ENCODE results near the gene CAVIN4. TPM values are rescaled to one million over a fixed set of nuclear protein-coding genes. Genes with fewer than 3 reads are reported as not detected.

The CAVIN4 gene
- polyA plus RNA-seq, 1 donor from 2014 or later = 15.3 TPM

DNA sequence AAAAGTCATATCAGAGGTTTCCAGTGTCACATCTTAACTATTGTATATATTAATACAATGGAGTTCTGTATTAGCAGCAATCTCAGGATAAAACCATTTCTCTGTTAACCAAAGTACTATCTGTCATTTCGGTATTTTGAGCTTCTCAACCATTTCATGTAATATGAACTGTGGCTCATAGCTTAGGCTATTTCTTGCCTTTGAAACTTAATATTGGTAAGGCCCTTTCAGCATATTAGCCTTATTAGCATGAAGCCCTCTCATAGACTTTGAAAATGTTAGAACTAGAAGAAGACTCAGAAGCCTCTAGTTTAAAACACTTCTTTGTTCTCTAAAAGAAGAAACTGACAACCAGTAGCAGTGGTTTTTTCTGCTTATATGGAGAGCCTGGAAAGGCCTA lies 731 bp downstream of the CAVIN4 start:
- peaks cover 3% of the 10 kb centered on the region for H3F3A ChIP-seq (ENCODE audit: insufficient read depth, low read length, poor library complexity, severe bottlenecking)
- H3K27ac ChIP-seq (ENCODE audit: low read length) = no peak overlapping the region
- H3K36me3 ChIP-seq (ENCODE audit: insufficient read depth, low read length) = peaks cover 8% of the 10 kb centered on the region
- no peaks in the 10 kb centered on the region for H3K9me3 ChIP-seq (ENCODE audit: low read length)
- no peaks in the 10 kb centered on the region for H3K79me2 ChIP-seq (replicated peaks; ENCODE audit: insufficient read depth, low read length)
- H3K9me2 ChIP-seq (ENCODE audit: insufficient read depth, low read length) = no peaks in the 10 kb centered on the region
- no peak overlapping the region for H2AFZ ChIP-seq (ENCODE audit: low read depth, low read length)
- no peak overlapping the region for H3K4me2 ChIP-seq (ENCODE audit: low read length)
- TF ChIP-seq EP300 (conservative IDR thresholded peaks at IDR 0.05; ENCODE audit: poor library complexity, severe bottlenecking) (no peak), RAD21 (conservative IDR thresholded peaks at IDR 0.05) (no peak)
- H3K9ac ChIP-seq (ENCODE audit: low read length) = no peak overlapping the region
- no peaks in the 10 kb centered on the region for H4K20me1 ChIP-seq (ENCODE audit: insufficient read depth)
- no peak overlapping the region for H3K4me3 ChIP-seq (ENCODE audit: low read length)
- no peaks in the 10 kb centered on the region for H3K27me3 ChIP-seq (ENCODE audit: insufficient read depth, low read depth, low read length)

DNA sequence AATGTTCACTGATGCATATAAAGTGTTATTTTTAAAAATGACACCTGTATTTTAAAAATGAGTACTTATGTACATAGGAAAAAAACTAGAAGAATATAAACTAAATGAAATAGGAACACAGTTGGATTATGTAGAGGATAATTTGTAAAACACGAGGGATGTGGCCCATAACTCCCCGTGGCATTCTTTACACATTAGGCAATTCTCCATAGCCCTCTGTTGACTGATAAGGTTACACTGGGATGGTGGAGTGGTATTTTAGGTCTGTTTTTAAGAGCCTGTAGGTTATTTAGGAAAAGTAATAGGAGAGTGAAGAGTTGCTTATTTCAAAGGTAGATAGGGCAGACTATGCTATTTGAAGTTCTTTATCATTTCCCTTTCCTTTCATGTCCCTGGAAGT lies 1.8 kb downstream of the CAVIN4 start:
- H3K27me3 ChIP-seq (ENCODE audit: insufficient read depth, low read depth, low read length) = no peaks in the 10 kb centered on the region
- H3K9me3 ChIP-seq (ENCODE audit: low read length) = no peaks in the 10 kb centered on the region
- H3K4me2 ChIP-seq (ENCODE audit: low read length) = no peak overlapping the region
- peaks cover 3% of the 10 kb centered on the region for H3F3A ChIP-seq (ENCODE audit: insufficient read depth, low read length, poor library complexity, severe bottlenecking)
- H2AFZ ChIP-seq (ENCODE audit: low read depth, low read length) = no peak overlapping the region
- H3K79me2 ChIP-seq (replicated peaks; ENCODE audit: insufficient read depth, low read length) = no peaks in the 10 kb centered on the region
- H3K27ac ChIP-seq (ENCODE audit: low read length) = no peak overlapping the region
- H3K4me3 ChIP-seq (ENCODE audit: low read length) = no peak overlapping the region
- H3K36me3 ChIP-seq (ENCODE audit: insufficient read depth, low read length) = peaks cover 8% of the 10 kb centered on the region
- no peak overlapping the region for H3K9ac ChIP-seq (ENCODE audit: low read length)
- peaks cover 2% of the 10 kb centered on the region for H4K20me1 ChIP-seq (ENCODE audit: insufficient read depth)
- TF ChIP-seq, protein P1, sequence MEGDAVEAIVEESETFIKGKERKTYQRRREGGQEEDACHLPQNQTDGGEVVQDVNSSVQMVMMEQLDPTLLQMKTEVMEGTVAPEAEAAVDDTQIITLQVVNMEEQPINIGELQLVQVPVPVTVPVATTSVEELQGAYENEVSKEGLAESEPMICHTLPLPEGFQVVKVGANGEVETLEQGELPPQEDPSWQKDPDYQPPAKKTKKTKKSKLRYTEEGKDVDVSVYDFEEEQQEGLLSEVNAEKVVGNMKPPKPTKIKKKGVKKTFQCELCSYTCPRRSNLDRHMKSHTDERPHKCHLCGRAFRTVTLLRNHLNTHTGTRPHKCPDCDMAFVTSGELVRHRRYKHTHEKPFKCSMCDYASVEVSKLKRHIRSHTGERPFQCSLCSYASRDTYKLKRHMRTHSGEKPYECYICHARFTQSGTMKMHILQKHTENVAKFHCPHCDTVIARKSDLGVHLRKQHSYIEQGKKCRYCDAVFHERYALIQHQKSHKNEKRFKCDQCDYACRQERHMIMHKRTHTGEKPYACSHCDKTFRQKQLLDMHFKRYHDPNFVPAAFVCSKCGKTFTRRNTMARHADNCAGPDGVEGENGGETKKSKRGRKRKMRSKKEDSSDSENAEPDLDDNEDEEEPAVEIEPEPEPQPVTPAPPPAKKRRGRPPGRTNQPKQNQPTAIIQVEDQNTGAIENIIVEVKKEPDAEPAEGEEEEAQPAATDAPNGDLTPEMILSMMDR (IDR thresholded peaks at IDR 0.05; ENCODE audit: poor library complexity, severe bottlenecking) = no peak
- TF ChIP-seq EP300 (conservative IDR thresholded peaks at IDR 0.05; ENCODE audit: poor library complexity, severe bottlenecking) = no peak
- TF ChIP-seq, protein P2, sequence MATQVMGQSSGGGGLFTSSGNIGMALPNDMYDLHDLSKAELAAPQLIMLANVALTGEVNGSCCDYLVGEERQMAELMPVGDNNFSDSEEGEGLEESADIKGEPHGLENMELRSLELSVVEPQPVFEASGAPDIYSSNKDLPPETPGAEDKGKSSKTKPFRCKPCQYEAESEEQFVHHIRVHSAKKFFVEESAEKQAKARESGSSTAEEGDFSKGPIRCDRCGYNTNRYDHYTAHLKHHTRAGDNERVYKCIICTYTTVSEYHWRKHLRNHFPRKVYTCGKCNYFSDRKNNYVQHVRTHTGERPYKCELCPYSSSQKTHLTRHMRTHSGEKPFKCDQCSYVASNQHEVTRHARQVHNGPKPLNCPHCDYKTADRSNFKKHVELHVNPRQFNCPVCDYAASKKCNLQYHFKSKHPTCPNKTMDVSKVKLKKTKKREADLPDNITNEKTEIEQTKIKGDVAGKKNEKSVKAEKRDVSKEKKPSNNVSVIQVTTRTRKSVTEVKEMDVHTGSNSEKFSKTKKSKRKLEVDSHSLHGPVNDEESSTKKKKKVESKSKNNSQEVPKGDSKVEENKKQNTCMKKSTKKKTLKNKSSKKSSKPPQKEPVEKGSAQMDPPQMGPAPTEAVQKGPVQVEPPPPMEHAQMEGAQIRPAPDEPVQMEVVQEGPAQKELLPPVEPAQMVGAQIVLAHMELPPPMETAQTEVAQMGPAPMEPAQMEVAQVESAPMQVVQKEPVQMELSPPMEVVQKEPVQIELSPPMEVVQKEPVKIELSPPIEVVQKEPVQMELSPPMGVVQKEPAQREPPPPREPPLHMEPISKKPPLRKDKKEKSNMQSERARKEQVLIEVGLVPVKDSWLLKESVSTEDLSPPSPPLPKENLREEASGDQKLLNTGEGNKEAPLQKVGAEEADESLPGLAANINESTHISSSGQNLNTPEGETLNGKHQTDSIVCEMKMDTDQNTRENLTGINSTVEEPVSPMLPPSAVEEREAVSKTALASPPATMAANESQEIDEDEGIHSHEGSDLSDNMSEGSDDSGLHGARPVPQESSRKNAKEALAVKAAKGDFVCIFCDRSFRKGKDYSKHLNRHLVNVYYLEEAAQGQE (IDR thresholded peaks at IDR 0.05; ENCODE audit: borderline replicate concordance) = no peak
- TF ChIP-seq POLR2AphosphoS5 (IDR thresholded peaks at IDR 0.05) = no peak
- no peak for TF ChIP-seq RAD21 (conservative IDR thresholded peaks at IDR 0.05)
- no peak for TF ChIP-seq TAF1 (IDR thresholded peaks at IDR 0.05; ENCODE audit: low read depth)
- no peak for TF ChIP-seq EZH2 (IDR thresholded peaks at IDR 0.05; ENCODE audit: borderline replicate concordance, insufficient read depth, low read length, poor library complexity, severe bottlenecking)
- TF ChIP-seq SMC3 (conservative IDR thresholded peaks at IDR 0.05; ENCODE audit: poor library complexity) = no peak
- TF ChIP-seq MXI1 (conservative IDR thresholded peaks at IDR 0.05; ENCODE audit: poor library complexity, severe bottlenecking) = no peak
- no peaks in the 10 kb centered on the region for H3K9me2 ChIP-seq (ENCODE audit: insufficient read depth, low read length)

DNA sequence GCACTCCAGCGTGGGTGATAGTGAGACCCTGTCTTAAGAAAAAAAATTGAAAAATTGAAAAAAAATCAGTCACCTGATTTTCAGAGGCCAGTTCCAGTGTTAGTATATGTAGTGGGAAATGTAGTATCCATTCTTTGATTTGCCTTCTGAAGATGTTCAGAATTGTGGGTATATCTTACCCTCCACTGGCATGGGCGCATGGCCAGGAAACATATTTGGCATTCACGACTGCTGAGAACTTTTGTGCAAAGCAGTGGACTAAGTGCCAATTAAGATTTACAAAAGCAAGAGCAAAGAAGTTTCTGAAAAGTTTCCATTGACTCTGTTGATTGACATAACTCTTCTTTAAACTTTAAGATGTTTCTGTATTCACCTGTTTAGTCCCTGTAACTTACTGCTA lies 2.4 kb downstream of the CAVIN4 start:
- Histone ChIP-seq H3K4me2 (ENCODE audit: low read length) (no peak overlapping the region), H3K9ac (ENCODE audit: low read length) (no peak overlapping the region), H3K9me3 (ENCODE audit: low read length) (no peaks in the 10 kb centered on the region), H3F3A (ENCODE audit: insufficient read depth, low read length, poor library complexity, severe bottlenecking) (peaks cover 3% of the 10 kb centered on the region), H3K27me3 (ENCODE audit: insufficient read depth, low read depth, low read length) (no peaks in the 10 kb centered on the region), H3K4me3 (ENCODE audit: low read length) (no peak overlapping the region), H2AFZ (ENCODE audit: low read depth, low read length) (no peak overlapping the region), H4K20me1 (ENCODE audit: insufficient read depth) (peaks cover 5% of the 10 kb centered on the region), H3K9me2 (ENCODE audit: insufficient read depth, low read length) (no peaks in the 10 kb centered on the region), H3K79me2 (replicated peaks; ENCODE audit: insufficient read depth, low read length) (no peaks in the 10 kb centered on the region), H3K36me3 (ENCODE audit: insufficient read depth, low read length) (peaks cover 8% of the 10 kb centered on the region), H3K27ac (ENCODE audit: low read length) (no peak overlapping the region)
- TF ChIP-seq, protein P2 (IDR thresholded peaks at IDR 0.05; ENCODE audit: borderline replicate concordance) = no peak
- TF ChIP-seq SMC3 (conservative IDR thresholded peaks at IDR 0.05; ENCODE audit: poor library complexity) = no peak

All from neural cell (in vitro differentiated cells).